Measurements from ENCODE around the gene PREB. TPM values are rescaled to one million over a fixed set of nuclear protein-coding genes. Genes with fewer than 3 reads are reported as not detected.
"Not testable (repeated sequence)": the region's sequence is repeated elsewhere in the genome, so short reads cannot be mapped to it uniquely, and the experiment has no call there.

The PREB gene
- total RNA-seq, 1 donor from 2014 or later: 48.9 TPM

GRCh38 chr2:27177441-27178351 is 43.3 kb upstream of the PREB start:
- no peak for FAIRE-seq
- no peak overlapping the region for H3K4me3 ChIP-seq (ENCODE audit: insufficient read depth, low read depth, low read length)
- H3K27me3 Mint-ChIP-seq (ENCODE audit: low read depth, unreplicated experiment): peaks cover 9% of the 10 kb centered on the region
- TF ChIP-seq CTCF (IDR thresholded peaks at IDR 0.05; ENCODE audit: insufficient read depth, low read depth, low read length) (no peak), EZH2 (IDR thresholded peaks at IDR 0.05; ENCODE audit: insufficient read depth, low read length) (no peak)
- H3K9ac ChIP-seq (ENCODE audit: low read length): no peak overlapping the region
- no peaks in the 10 kb centered on the region for H3K4me1 ChIP-seq (ENCODE audit: insufficient read depth, low read length)
- H3K4me1 Mint-ChIP-seq (ENCODE audit: low read depth, unreplicated experiment): peaks cover 3% of the 10 kb centered on the region
- H3K79me2 ChIP-seq (ENCODE audit: insufficient read depth, low read length): no peaks in the 10 kb centered on the region
- peaks cover 4% of the 10 kb centered on the region for H3K9me3 Mint-ChIP-seq (ENCODE audit: unreplicated experiment)
- no peak overlapping the region for H3K4me3 Mint-ChIP-seq (ENCODE audit: unreplicated experiment)
- H3K36me3 Mint-ChIP-seq (ENCODE audit: low read depth, unreplicated experiment): no peaks in the 10 kb centered on the region
- DNase-seq (ENCODE audit: low read depth): no peak
- H3K27ac Mint-ChIP-seq (ENCODE audit: unreplicated experiment): no peak overlapping the region
- no peaks in the 10 kb centered on the region for H4K20me1 ChIP-seq (ENCODE audit: insufficient read depth, low read length)
- no peaks in the 10 kb centered on the region for H3K36me3 ChIP-seq (ENCODE audit: insufficient read depth, low read length)
- no peaks in the 10 kb centered on the region for H3K9me3 ChIP-seq (ENCODE audit: insufficient read depth, low read depth, low read length)
- H2AFZ ChIP-seq (ENCODE audit: low read depth, low read length): no peak overlapping the region
- no peak overlapping the region for H3K27ac ChIP-seq (ENCODE audit: low read depth, low read length)
- H3K27me3 ChIP-seq (ENCODE audit: insufficient read depth, low read length): peaks cover 53% of the 10 kb centered on the region
- H3K4me2 ChIP-seq (ENCODE audit: low read length): no peak overlapping the region

- not testable (repeated sequence) for H3K27ac ChIP-seq (ENCODE audit: low read depth, low read length); DNase-seq (ENCODE audit: low read depth); H4K20me1 ChIP-seq (ENCODE audit: insufficient read depth, low read length); H3K9me3 Mint-ChIP-seq (ENCODE audit: unreplicated experiment); FAIRE-seq; H3K9me3 ChIP-seq (ENCODE audit: insufficient read depth, low read depth, low read length); H2AFZ ChIP-seq (ENCODE audit: low read depth, low read length); H3K4me3 Mint-ChIP-seq (ENCODE audit: unreplicated experiment); H3K9ac ChIP-seq (ENCODE audit: low read length); H3K27ac Mint-ChIP-seq (ENCODE audit: unreplicated experiment); H3K4me1 ChIP-seq (ENCODE audit: insufficient read depth, low read length); H3K4me3 ChIP-seq (ENCODE audit: insufficient read depth, low read depth, low read length); H3K36me3 ChIP-seq (ENCODE audit: insufficient read depth, low read length); H3K79me2 ChIP-seq (ENCODE audit: insufficient read depth, low read length); H3K4me2 ChIP-seq (ENCODE audit: low read length); H3K27me3 Mint-ChIP-seq (ENCODE audit: low read depth, unreplicated experiment); H3K36me3 Mint-ChIP-seq (ENCODE audit: low read depth, unreplicated experiment); H3K4me1 Mint-ChIP-seq (ENCODE audit: low read depth, unreplicated experiment)
- peaks cover 65% of the 10 kb centered on the region for H3K27me3 ChIP-seq (ENCODE audit: insufficient read depth, low read length)
Observed at GRCh38 chr2:27175781-27176180, 41.3 kb upstream of the PREB start.

GRCh38 chr2:27175330-27175729 is 40.9 kb upstream of the PREB start:
- no peak overlapping the region for H3K4me2 ChIP-seq (ENCODE audit: low read length)
- H3K79me2 ChIP-seq (ENCODE audit: insufficient read depth, low read length): no peaks in the 10 kb centered on the region
- H2AFZ ChIP-seq (ENCODE audit: low read depth, low read length): no peak overlapping the region
- Mint-ChIP-seq H3K9me3 (ENCODE audit: unreplicated experiment) (no peaks in the 10 kb centered on the region), H3K4me3 (ENCODE audit: unreplicated experiment) (no peak overlapping the region), H3K27ac (ENCODE audit: unreplicated experiment) (no peak overlapping the region), H3K36me3 (ENCODE audit: low read depth, unreplicated experiment) (no peaks in the 10 kb centered on the region), H3K27me3 (ENCODE audit: low read depth, unreplicated experiment) (peaks cover 7% of the 10 kb centered on the region), H3K4me1 (ENCODE audit: low read depth, unreplicated experiment) (no peaks in the 10 kb centered on the region)
- H4K20me1 ChIP-seq (ENCODE audit: insufficient read depth, low read length): no peaks in the 10 kb centered on the region
- no peak overlapping the region for H3K27ac ChIP-seq (ENCODE audit: low read depth, low read length)
- DNase-seq (ENCODE audit: low read depth) (no peak), FAIRE-seq (no peak)
- no peak for TF ChIP-seq CTCF (IDR thresholded peaks at IDR 0.05; ENCODE audit: insufficient read depth, low read depth, low read length)
- TF ChIP-seq EZH2 (IDR thresholded peaks at IDR 0.05; ENCODE audit: insufficient read depth, low read length): no peak
- no peak overlapping the region for H3K9ac ChIP-seq (ENCODE audit: low read length)
- no peaks in the 10 kb centered on the region for H3K4me1 ChIP-seq (ENCODE audit: insufficient read depth, low read length)
- no peaks in the 10 kb centered on the region for H3K36me3 ChIP-seq (ENCODE audit: insufficient read depth, low read length)
- no peak overlapping the region for H3K4me3 ChIP-seq (ENCODE audit: insufficient read depth, low read depth, low read length)
- H3K9me3 ChIP-seq (ENCODE audit: insufficient read depth, low read depth, low read length): no peaks in the 10 kb centered on the region
- H3K27me3 ChIP-seq (ENCODE audit: insufficient read depth, low read length): peaks cover 69% of the 10 kb centered on the region
